Ascending aorta (tissue), 2 donors: ENCODE measurements around the gene PF4V1. TPM values are rescaled to one million over a fixed set of nuclear protein-coding genes. Genes with fewer than 3 reads are reported as not detected.

Source experiments
- DNase-seq, 2 donors: peaks; one replicate each; pipeline ENCODE4 v3.0.0-alpha.2; 2019; ENCODE audit warnings: low spot score in 2 of 2
- H3K27ac ChIP-seq, 2 donors: fragments of 200-600 bp; sonication (generic); one replicate each; pipeline ENCODE4 v1.5.1; 2016 to 2017; ENCODE audit warnings: mild to moderate bottlenecking in 1 of 2
- H3K27me3 ChIP-seq: fragments of 200-600 bp; sonication (generic); one replicate; pipeline ENCODE4 v1.5.1; 2017
- H3K36me3 ChIP-seq, 2 donors: fragments of 200-600 bp; sonication (generic); one replicate each; pipeline ENCODE4 v1.5.1; 2016
- H3K4me1 ChIP-seq, 2 donors: fragments of 200-600 bp; sonication (generic); one replicate each; pipeline ENCODE4 v1.5.1; 2016 to 2017; ENCODE audit warnings: mild to moderate bottlenecking in 1 of 2
- H3K4me3 ChIP-seq, 2 donors: fragments of 200-600 bp; sonication (generic); one replicate each; pipeline ENCODE4 v1.5.1; 2016 to 2017; ENCODE audit warnings: mild to moderate bottlenecking in 1 of 2
- H3K9me3 ChIP-seq, 2 donors: fragments of 200-600 bp; sonication (generic); one replicate each; pipeline ENCODE4 v1.5.1; 2016
- CTCF ChIP-seq, 3 experiments: fragments of 200-600 bp in 2 of 3; fragments of 450-650 bp in 1 of 3; sonication (generic) in 2 of 3; IDR thresholded peaks; one replicate each; pipeline ENCODE4 v1.5.1; 2016 to 2019; ENCODE audit warnings: antibody characterized with exemption in 3 of 3, mild to moderate bottlenecking in 1 of 3, moderate library complexity in 1 of 3
- intact Hi-C: fragments of 100-400 bp; cut with DNase I; formaldehyde crosslinking; loops from one replicate; pipeline ENCODE4 v1.15.1; 2023
- total RNA-seq: library from RNA; depleted of rRNA; stranded (reverse); fragments of >200 nt; gene quantifications from one replicate; pipeline ENCODE4 v1.1.0, GENCODE V29; 2016

Gene PF4V1
- total RNA-seq = not detected

- intact Hi-C loops = no loop called here
- Histone ChIP-seq H3K4me1 (no peaks in the 10 kb centered on the region), H3K4me3 (peak within 1 kb of the TSS in 1 of 2 donors; percentile 31)
Observed at GRCh38 chr4:73853246-73853704, at the start of gene PF4V1. PF4V1 (plus strand) TSS chr4:73853296; CDS start chr4:73853363, 67 bp downstream.

GRCh38 chr4:73810191-73810590 is 42.9 kb upstream of the PF4V1 start:
- Histone ChIP-seq H3K4me1 (no peaks in the 10 kb centered on the region), H3K27me3 (no peaks in the 10 kb centered on the region), H3K4me3 (no peak overlapping the region), H3K36me3 (no peaks in the 10 kb centered on the region), H3K27ac (no peak overlapping the region), H3K9me3 (no peaks in the 10 kb centered on the region)
- no peak for TF ChIP-seq CTCF (IDR thresholded peaks at IDR 0.05)
- intact Hi-C loops = no loop called here
- DNase-seq = no peak

More at GRCh38 chr4:73853246-73853704, at the start of gene PF4V1:
- no peak for TF ChIP-seq CTCF (IDR thresholded peaks at IDR 0.05)
- no peak for DNase-seq
- H3K27me3 ChIP-seq = no peaks in the 10 kb centered on the region
- no peaks in the 10 kb centered on the region for H3K9me3 ChIP-seq
- no peak within 1 kb of the TSS for H3K27ac ChIP-seq
- H3K36me3 ChIP-seq = no peaks in the 10 kb centered on the region

- no peak overlapping the region for H3K4me3 ChIP-seq
- intact Hi-C loops = no loop called here
- no peaks in the 10 kb centered on the region for H3K4me1 ChIP-seq
- H3K36me3 ChIP-seq = no peaks in the 10 kb centered on the region
- DNase-seq = no peak
- H3K27ac ChIP-seq = no peak overlapping the region
- no peaks in the 10 kb centered on the region for H3K27me3 ChIP-seq
- H3K9me3 ChIP-seq = no peaks in the 10 kb centered on the region
- TF ChIP-seq CTCF (IDR thresholded peaks at IDR 0.05) = no peak
Observed at GRCh38 chr4:73811841-73812240, 41.3 kb upstream of the PF4V1 start.

GRCh38 chr4:73814679-73815078 is 38.4 kb upstream of the PF4V1 start:
- intact Hi-C loops = no loop called here
- no peak for DNase-seq
- no peak overlapping the region for H3K27ac ChIP-seq
- no peak for TF ChIP-seq CTCF (IDR thresholded peaks at IDR 0.05)
- no peaks in the 10 kb centered on the region for H3K36me3 ChIP-seq
- no peak overlapping the region for H3K4me3 ChIP-seq
- H3K9me3 ChIP-seq = no peaks in the 10 kb centered on the region
- no peaks in the 10 kb centered on the region for H3K27me3 ChIP-seq
- H3K4me1 ChIP-seq = no peaks in the 10 kb centered on the region

- intact Hi-C loops = no loop called here
- H3K36me3 ChIP-seq = no peaks in the 10 kb centered on the region
- H3K27ac ChIP-seq = no peak overlapping the region
- no peaks in the 10 kb centered on the region for H3K9me3 ChIP-seq
- DNase-seq = no peak
- TF ChIP-seq CTCF (IDR thresholded peaks at IDR 0.05) = no peak
- no peaks in the 10 kb centered on the region for H3K27me3 ChIP-seq
- no peaks in the 10 kb centered on the region for H3K4me1 ChIP-seq
- no peak overlapping the region for H3K4me3 ChIP-seq
Observed at GRCh38 chr4:73815145-73815544, 38.0 kb upstream of the PF4V1 start.

- Histone ChIP-seq H3K27ac (no peak overlapping the region), H3K9me3 (no peaks in the 10 kb centered on the region), H3K4me3 (no peak overlapping the region), H3K36me3 (no peaks in the 10 kb centered on the region), H3K27me3 (no peaks in the 10 kb centered on the region), H3K4me1 (no peaks in the 10 kb centered on the region)
- intact Hi-C loops = no loop called here
- no peak for TF ChIP-seq CTCF (IDR thresholded peaks at IDR 0.05)
- no peak for DNase-seq
Observed at GRCh38 chr4:73816814-73817213, 36.3 kb upstream of the PF4V1 start.
